Measurements from ENCODE around the gene C21orf58. TPM values are rescaled to one million over a fixed set of nuclear protein-coding genes. Genes with fewer than 3 reads are reported as not detected.

The C21orf58 gene
- total and polyA plus RNA-seq, 2 experiments from 2014 or later: 2.6 to 6.8 TPM

- Histone ChIP-seq H3K79me2 (no peaks in the 10 kb centered on the region), H3K36me3 (replicated peaks; ENCODE audit: insufficient read depth, low read depth) (no peaks in the 10 kb centered on the region), H3K4me3 (no peak overlapping the region), H3K4me2 (no peak overlapping the region), H2AFZ (no peak overlapping the region), H3K27me3 (no peaks in the 10 kb centered on the region), H4K20me1 (ENCODE audit: insufficient read depth, poor library complexity, severe bottlenecking) (no peaks in the 10 kb centered on the region), H3K27ac (no peak overlapping the region), H3K9me2 (replicated peaks; ENCODE audit: insufficient read depth) (no peaks in the 10 kb centered on the region), H3K4me1 (ENCODE audit: insufficient read depth) (no peaks in the 10 kb centered on the region), H3K9me3 (ENCODE audit: low read depth) (no peaks in the 10 kb centered on the region)
- TF ChIP-seq CTCF (IDR thresholded peaks at IDR 0.05; ENCODE audit: poor library complexity) (no peak), EZH2 (IDR thresholded peaks at IDR 0.05; ENCODE audit: borderline replicate concordance) (no peak), EZH2phosphoT487 (IDR thresholded peaks at IDR 0.05; ENCODE audit: low read depth, severe bottlenecking, unreplicated experiment) (no peak)
- 91% methylated on average over 19 of the region's 19 CpGs for WGBS (ENCODE audit: low lambda C conversion rate, missing lambda C conversion rate)
- DNase-seq (ENCODE audit: low spot score): no peak
These were observed 42.9 kb upstream of the C21orf58 start for GRCh38 chr21:46366561-46366960.

- Histone ChIP-seq H3K27ac (no peak overlapping the region), H3K4me1 (ENCODE audit: insufficient read depth) (no peaks in the 10 kb centered on the region), H2AFZ (no peak overlapping the region), H3K4me3 (no peak overlapping the region), H3K9me3 (ENCODE audit: low read depth) (no peaks in the 10 kb centered on the region), H3K4me2 (no peak overlapping the region), H4K20me1 (ENCODE audit: insufficient read depth, poor library complexity, severe bottlenecking) (no peaks in the 10 kb centered on the region), H3K79me2 (no peaks in the 10 kb centered on the region), H3K9me2 (replicated peaks; ENCODE audit: insufficient read depth) (no peaks in the 10 kb centered on the region), H3K27me3 (no peaks in the 10 kb centered on the region), H3K36me3 (replicated peaks; ENCODE audit: insufficient read depth, low read depth) (no peaks in the 10 kb centered on the region)
- TF ChIP-seq CTCF (IDR thresholded peaks at IDR 0.05; ENCODE audit: poor library complexity): no peak
- no peak for TF ChIP-seq EZH2 (IDR thresholded peaks at IDR 0.05; ENCODE audit: borderline replicate concordance)
- no peak for TF ChIP-seq EZH2phosphoT487 (IDR thresholded peaks at IDR 0.05; ENCODE audit: low read depth, severe bottlenecking, unreplicated experiment)
- no peak for DNase-seq (ENCODE audit: low spot score)
- WGBS (ENCODE audit: low lambda C conversion rate, missing lambda C conversion rate): 97% methylated on average over 11 of the region's 11 CpGs
These were observed 42.4 kb upstream of the C21orf58 start for GRCh38 chr21:46366091-46366490.

GRCh38 chr21:46363698-46364097 is 40.0 kb upstream of the C21orf58 start:
- no peak overlapping the region for H3K27ac ChIP-seq
- no peaks in the 10 kb centered on the region for H3K36me3 ChIP-seq (replicated peaks; ENCODE audit: insufficient read depth, low read depth)
- no peak overlapping the region for H3K4me3 ChIP-seq
- no peak overlapping the region for H2AFZ ChIP-seq
- H3K79me2 ChIP-seq: no peaks in the 10 kb centered on the region
- WGBS (ENCODE audit: low lambda C conversion rate, missing lambda C conversion rate): 98% methylated on average over 16 of the region's 16 CpGs
- H3K4me2 ChIP-seq: no peak overlapping the region
- TF ChIP-seq EZH2phosphoT487 (IDR thresholded peaks at IDR 0.05; ENCODE audit: low read depth, severe bottlenecking, unreplicated experiment) (no peak), CTCF (IDR thresholded peaks at IDR 0.05; ENCODE audit: poor library complexity) (no peak)
- no peaks in the 10 kb centered on the region for H4K20me1 ChIP-seq (ENCODE audit: insufficient read depth, poor library complexity, severe bottlenecking)
- no peaks in the 10 kb centered on the region for H3K27me3 ChIP-seq
- no peak for DNase-seq (ENCODE audit: low spot score)
- no peaks in the 10 kb centered on the region for H3K9me3 ChIP-seq (ENCODE audit: low read depth)
- H3K4me1 ChIP-seq (ENCODE audit: insufficient read depth): no peaks in the 10 kb centered on the region
- no peaks in the 10 kb centered on the region for H3K9me2 ChIP-seq (replicated peaks; ENCODE audit: insufficient read depth)

GRCh38 chr21:46362946-46363345 is 39.3 kb upstream of the C21orf58 start:
- H3K9me2 ChIP-seq (replicated peaks; ENCODE audit: insufficient read depth): no peaks in the 10 kb centered on the region
- H3K27ac ChIP-seq: no peak overlapping the region
- H3K36me3 ChIP-seq (replicated peaks; ENCODE audit: insufficient read depth, low read depth): no peaks in the 10 kb centered on the region
- no peaks in the 10 kb centered on the region for H3K4me1 ChIP-seq (ENCODE audit: insufficient read depth)
- no peaks in the 10 kb centered on the region for H3K27me3 ChIP-seq
- TF ChIP-seq CTCF (IDR thresholded peaks at IDR 0.05; ENCODE audit: poor library complexity) (no peak), EZH2 (IDR thresholded peaks at IDR 0.05; ENCODE audit: borderline replicate concordance) (no peak), EZH2phosphoT487 (IDR thresholded peaks at IDR 0.05; ENCODE audit: low read depth, severe bottlenecking, unreplicated experiment) (no peak)
- no peaks in the 10 kb centered on the region for H3K9me3 ChIP-seq (ENCODE audit: low read depth)
- H3K4me2 ChIP-seq: no peak overlapping the region
- H4K20me1 ChIP-seq (ENCODE audit: insufficient read depth, poor library complexity, severe bottlenecking): no peaks in the 10 kb centered on the region
- no peak overlapping the region for H3K4me3 ChIP-seq
- DNase-seq (ENCODE audit: low spot score): no peak
- H2AFZ ChIP-seq: no peak overlapping the region
- H3K79me2 ChIP-seq: no peaks in the 10 kb centered on the region
- WGBS (ENCODE audit: low lambda C conversion rate, missing lambda C conversion rate): 88% methylated on average over 15 of the region's 15 CpGs
